Ishikawa (cell line): Measurements from ENCODE around the gene ASPA.

Experiments used
- CEBPB ChIP-seq: IDR thresholded peaks from 2 replicates; pipeline ENCODE4 v1.6.1; 2012
- CREB1 ChIP-seq: IDR thresholded peaks from 2 replicates; pipeline ENCODE4 v1.6.1; 2012; ENCODE audit warnings: low read depth
- EP300 ChIP-seq: IDR thresholded peaks from 2 replicates; pipeline ENCODE4 v1.6.1; 2012; ENCODE audit warnings: borderline replicate concordance
- REST ChIP-seq: IDR thresholded peaks from 2 replicates; pipeline ENCODE4 v1.6.1; 2012; ENCODE audit warnings: low read depth, mild to moderate bottlenecking

- no peak for TF ChIP-seq EP300
- no peak for TF ChIP-seq REST
- no peak for TF ChIP-seq CEBPB
- TF ChIP-seq CREB1 = no peak
These were observed 21.3 kb downstream of the ASPA start for GRCh38 chr17:3497101-3497500.
